ENCODE data around the gene DSCAML1.
A peak's percentile ranks its signal among the peaks of the same experiment; 100 is the strongest.

Gene DSCAML1

GRCh38 chr11:117606211-117606610 is 190.8 kb downstream of the DSCAML1 start:
- no peak for DNase-seq

GRCh38 chr11:117605331-117605730 is 191.7 kb downstream of the DSCAML1 start:
- DNase-seq: peak in 1 of 14 donors; percentile 78

GRCh38 chr11:117604336-117604995 is 192.6 kb downstream of the DSCAML1 start:
- peak in 10 of 14 donors; percentile 39 to 91 (median 60) for DNase-seq

GRCh38 chr11:117603932-117604331 is 193.1 kb downstream of the DSCAML1 start:
- no peak for DNase-seq

GRCh38 chr11:117601006-117601708 is 195.9 kb downstream of the DSCAML1 start:
- peak in 2 of 14 donors; percentile 62 to 72 for DNase-seq

GRCh38 chr11:117600234-117600783 is 196.7 kb downstream of the DSCAML1 start:
- peak in 12 of 14 donors; percentile 16 to 88 (median 76) for DNase-seq

- no peak for DNase-seq
Observed at GRCh38 chr11:117597071-117597470, 199.9 kb downstream of the DSCAML1 start.

- no peak for DNase-seq
Observed at GRCh38 chr11:117595440-117595839, 201.6 kb downstream of the DSCAML1 start.

GRCh38 chr11:117594721-117595120 is 202.3 kb downstream of the DSCAML1 start:
- no peak for DNase-seq

GRCh38 chr11:117593065-117593464 is 204.0 kb downstream of the DSCAML1 start:
- DNase-seq: no peak

- DNase-seq: no peak
Observed at GRCh38 chr11:117591316-117592039, 205.5 kb downstream of the DSCAML1 start.

GRCh38 chr11:117589063-117589462 is 208.0 kb downstream of the DSCAML1 start:
- no peak for DNase-seq

- no peak for DNase-seq
Observed at GRCh38 chr11:117588166-117588810, 208.7 kb downstream of the DSCAML1 start.

- no peak for DNase-seq
Observed at GRCh38 chr11:117587416-117587815, 209.6 kb downstream of the DSCAML1 start.

- no peak for DNase-seq
Observed at GRCh38 chr11:117586392-117586791, 210.6 kb downstream of the DSCAML1 start.

- no peak for DNase-seq
Observed at GRCh38 chr11:117585631-117586030, 211.4 kb downstream of the DSCAML1 start.

GRCh38 chr11:117584056-117584830 is 212.8 kb downstream of the DSCAML1 start:
- DNase-seq: peak in 2 of 14 donors; percentile 24 to 46

- DNase-seq: peak in 1 of 14 donors; percentile 39
Observed at GRCh38 chr11:117583063-117583801, 213.8 kb downstream of the DSCAML1 start.

- DNase-seq: no peak
Observed at GRCh38 chr11:117582433-117582832, 214.6 kb downstream of the DSCAML1 start.

GRCh38 chr11:117580866-117581265 is 216.2 kb downstream of the DSCAML1 start:
- no peak for DNase-seq

GRCh38 chr11:117579161-117579560 is 217.9 kb downstream of the DSCAML1 start:
- DNase-seq: no peak

Measured in C1 segment of cervical spinal cord (tissue), 14 donors.